ENCODE measurements around the gene CCNI2.

Gene CCNI2

GRCh38 chr5:132750471-132751230 lies 3.4 kb downstream of the CCNI2 start:
- Histone ChIP-seq H3K27ac (peak overlapping the region in 1 of 2 donors; percentile 15), H3K4me3 (no peak overlapping the region)
- TF ChIP-seq CTCF (IDR thresholded peaks at IDR 0.05) = no peak
- DNase-seq (ENCODE audit: low spot score) = no peak

GRCh38 chr5:132751444-132751843 lies 4.2 kb downstream of the CCNI2 start:
- H3K4me3 ChIP-seq = no peak overlapping the region
- no peak for TF ChIP-seq CTCF (IDR thresholded peaks at IDR 0.05)
- H3K27ac ChIP-seq = no peak overlapping the region
- no peak for DNase-seq (ENCODE audit: low spot score)

- DNase-seq (ENCODE audit: low spot score) = no peak
- no peak overlapping the region for H3K4me3 ChIP-seq
- TF ChIP-seq CTCF (IDR thresholded peaks at IDR 0.05) = no peak
Measured at GRCh38 chr5:132751971-132752580, 4.8 kb downstream of the CCNI2 start.

GRCh38 chr5:132752581-132753125 lies 5.4 kb downstream of the CCNI2 start:
- no peak for DNase-seq (ENCODE audit: low spot score)
- H3K4me3 ChIP-seq = no peak overlapping the region
- no peak overlapping the region for H3K27ac ChIP-seq
- TF ChIP-seq CTCF (IDR thresholded peaks at IDR 0.05) = no peak

More at GRCh38 chr5:132751971-132752580, 4.8 kb downstream of the CCNI2 start:
- no peak overlapping the region for H3K27ac ChIP-seq

- H3K27ac ChIP-seq = no peak overlapping the region
- no peak for DNase-seq (ENCODE audit: low spot score)
- no peak overlapping the region for H3K4me3 ChIP-seq
- TF ChIP-seq CTCF (IDR thresholded peaks at IDR 0.05) = no peak
Measured at GRCh38 chr5:132753135-132753987, 6.1 kb downstream of the CCNI2 start.

- no peak for TF ChIP-seq CTCF (IDR thresholded peaks at IDR 0.05)
- Histone ChIP-seq H3K4me3 (no peak overlapping the region), H3K27ac (no peak overlapping the region)
- DNase-seq (ENCODE audit: low spot score) = no peak
Measured at GRCh38 chr5:132754111-132754510, 6.9 kb downstream of the CCNI2 start.
